BJ (cell line): Measurements from ENCODE around the gene PRKG1. TPM values are rescaled to one million over a fixed set of nuclear protein-coding genes. Genes with fewer than 3 reads are reported as not detected.

ENCODE experiments used
- CTCF ChIA-PET: fragments of 350-600 bp; formaldehyde crosslinking; extraction: SDS; loops from one replicate; lab custom pipeline; 2021; ENCODE audit warnings: antibody characterized with exemption, inconsistent platforms; lab: Yijun Ruan, JAX
- POLR2A ChIA-PET: fragments of 300-600 bp; sonication (Branson Sonifier 250); formaldehyde crosslinking; extraction: SDS; loops from one replicate; lab custom pipeline; 2021; ENCODE audit warnings: antibody characterized with exemption; lab: Charles Lee
- DNase-seq: peaks from one replicate; pipeline ENCODE4 v3.0.0-alpha.2; 2011; ENCODE audit warnings: low read depth
- H3K27me3 ChIP-seq: 2 replicates; pipeline ENCODE4 v1.6.0; 2011; ENCODE audit warnings: low read length; ENCODE audit not compliant: control insufficient read depth, insufficient read depth
- H3K36me3 ChIP-seq: 2 replicates; pipeline ENCODE4 v1.5.1; 2011; ENCODE audit warnings: low read length; ENCODE audit not compliant: control insufficient read depth, insufficient read depth
- H3K4me3 ChIP-seq: 2 replicates; pipeline ENCODE4 v1.5.1; 2011; ENCODE audit warnings: low read depth, mild to moderate bottlenecking, control low read depth, low read length
- polyA plus RNA-seq: library from polyadenylated mRNA; depleted of rRNA; stranded (reverse); fragments of >200 nt; gene quantifications from 2 replicates; pipeline ENCODE4 v1.2.3, GENCODE V29; 2011
- TF ChIP-seq, protein P1 (sequence below): IDR thresholded peaks from 2 replicates; pipeline ENCODE4 v1.5.1; 2011; ENCODE audit warnings: low read depth, mild to moderate bottlenecking, control low read depth, inconsistent platforms, low read length, moderate library complexity; ENCODE audit not compliant: insufficient read depth

The PRKG1 gene
- polyA plus RNA-seq, 1 experiment, result 9.7 TPM

- TF ChIP-seq, protein P1, sequence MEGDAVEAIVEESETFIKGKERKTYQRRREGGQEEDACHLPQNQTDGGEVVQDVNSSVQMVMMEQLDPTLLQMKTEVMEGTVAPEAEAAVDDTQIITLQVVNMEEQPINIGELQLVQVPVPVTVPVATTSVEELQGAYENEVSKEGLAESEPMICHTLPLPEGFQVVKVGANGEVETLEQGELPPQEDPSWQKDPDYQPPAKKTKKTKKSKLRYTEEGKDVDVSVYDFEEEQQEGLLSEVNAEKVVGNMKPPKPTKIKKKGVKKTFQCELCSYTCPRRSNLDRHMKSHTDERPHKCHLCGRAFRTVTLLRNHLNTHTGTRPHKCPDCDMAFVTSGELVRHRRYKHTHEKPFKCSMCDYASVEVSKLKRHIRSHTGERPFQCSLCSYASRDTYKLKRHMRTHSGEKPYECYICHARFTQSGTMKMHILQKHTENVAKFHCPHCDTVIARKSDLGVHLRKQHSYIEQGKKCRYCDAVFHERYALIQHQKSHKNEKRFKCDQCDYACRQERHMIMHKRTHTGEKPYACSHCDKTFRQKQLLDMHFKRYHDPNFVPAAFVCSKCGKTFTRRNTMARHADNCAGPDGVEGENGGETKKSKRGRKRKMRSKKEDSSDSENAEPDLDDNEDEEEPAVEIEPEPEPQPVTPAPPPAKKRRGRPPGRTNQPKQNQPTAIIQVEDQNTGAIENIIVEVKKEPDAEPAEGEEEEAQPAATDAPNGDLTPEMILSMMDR, result no peak
- no peak for DNase-seq
- POLR2A ChIA-PET, result no interaction called here
- CTCF ChIA-PET, result no interaction called here
- Histone ChIP-seq H3K27me3 (no peaks in the 10 kb centered on the region), H3K4me3 (no peak overlapping the region), H3K36me3 (no peaks in the 10 kb centered on the region)
Observed at GRCh38 chr10:52068485-52068884, 994.2 kb downstream of the PRKG1 start.

- Histone ChIP-seq H3K36me3 (no peaks in the 10 kb centered on the region), H3K27me3 (no peaks in the 10 kb centered on the region), H3K4me3 (no peak overlapping the region)
- TF ChIP-seq, protein P1, result no peak
- ChIA-PET CTCF (no interaction called here), POLR2A (no interaction called here)
- DNase-seq, result no peak
Observed at GRCh38 chr10:52071814-52072213, 997.5 kb downstream of the PRKG1 start.

DNA sequence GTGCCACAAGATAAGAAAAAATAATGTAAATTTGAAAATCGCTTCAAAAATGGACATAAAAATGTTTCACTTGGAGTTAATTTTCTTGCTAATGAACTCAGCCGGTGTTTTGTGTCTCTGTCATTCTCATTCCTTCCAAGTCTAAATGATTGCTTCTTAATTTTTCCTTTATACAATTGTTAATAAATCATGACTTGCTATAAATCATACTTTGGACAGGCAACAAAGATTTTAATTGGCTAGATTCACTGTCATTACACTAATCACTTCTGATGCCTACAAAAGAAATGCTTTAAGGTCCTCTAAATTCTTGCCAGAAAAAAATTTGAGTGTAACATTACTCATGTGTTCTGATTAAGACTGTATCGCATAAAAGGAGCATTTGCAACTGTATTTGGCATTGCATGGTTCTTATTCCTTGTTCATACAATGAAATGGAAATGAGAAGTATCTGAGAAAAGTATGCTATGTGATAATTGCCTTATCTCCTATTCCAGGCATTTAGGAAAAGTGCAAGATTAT, 1000.3 kb downstream of the PRKG1 start:
- TF ChIP-seq, protein P1, result no peak
- no peaks in the 10 kb centered on the region for H3K36me3 ChIP-seq
- CTCF ChIA-PET, result no interaction called here
- no peak overlapping the region for H3K4me3 ChIP-seq
- POLR2A ChIA-PET, result no interaction called here
- DNase-seq, result no peak
- no peaks in the 10 kb centered on the region for H3K27me3 ChIP-seq

- no peaks in the 10 kb centered on the region for H3K36me3 ChIP-seq
- ChIA-PET POLR2A (no interaction called here), CTCF (no interaction called here)
- H3K4me3 ChIP-seq, result no peak overlapping the region
- no peak for DNase-seq
- H3K27me3 ChIP-seq, result no peaks in the 10 kb centered on the region
- TF ChIP-seq, protein P1, result no peak
Observed at GRCh38 chr10:52077814-52078213, 1003.5 kb downstream of the PRKG1 start.

DNA sequence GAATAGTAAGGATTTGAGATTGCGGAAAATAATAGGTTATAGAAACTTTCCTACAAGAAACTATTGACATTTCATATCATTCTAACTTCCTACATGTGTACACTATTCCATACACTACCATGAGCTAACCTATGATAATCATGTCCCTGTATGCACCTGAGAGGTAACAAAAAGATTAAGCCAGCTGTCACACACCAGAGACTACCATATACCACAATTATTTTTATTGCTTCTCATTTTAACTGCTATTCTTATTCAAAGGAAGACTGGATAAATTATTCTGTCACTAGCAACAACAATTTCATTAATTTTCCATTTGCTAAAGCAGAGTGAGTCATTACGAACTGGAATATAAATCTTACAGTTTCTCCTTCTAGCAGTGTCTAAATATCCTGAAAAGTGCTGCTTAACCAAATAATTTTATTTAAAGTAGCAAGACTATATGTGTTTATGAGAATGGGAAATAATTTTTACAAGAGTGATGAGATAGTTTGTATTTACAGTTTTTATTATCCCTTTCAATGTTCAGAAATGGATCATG, 1004.2 kb downstream of the PRKG1 start:
- no peak overlapping the region for H3K4me3 ChIP-seq
- TF ChIP-seq, protein P1, result no peak
- H3K36me3 ChIP-seq, result no peaks in the 10 kb centered on the region
- DNase-seq, result no peak
- POLR2A ChIA-PET, result no interaction called here
- CTCF ChIA-PET, result no interaction called here
- H3K27me3 ChIP-seq, result no peaks in the 10 kb centered on the region
